22Rv1 (cell line): ENCODE data around the gene NRIP2.

Experiments
- H3K27ac ChIP-seq: fragments of 450-650 bp; 2 replicates; pipeline ENCODE4 v1.5.1; 2017
- ZFX ChIP-seq: fragments of 450-650 bp; IDR thresholded peaks from 2 replicates; pipeline ENCODE4 v1.6.1; 2017; ENCODE audit warnings: antibody characterized with exemption, borderline replicate concordance
- TF ChIP-seq, protein P1 (sequence below): fragments of 450-650 bp; IDR thresholded peaks from 2 replicates; pipeline ENCODE4 v1.5.1; 2017; ENCODE audit warnings: mild to moderate bottlenecking

Gene NRIP2

DNA sequence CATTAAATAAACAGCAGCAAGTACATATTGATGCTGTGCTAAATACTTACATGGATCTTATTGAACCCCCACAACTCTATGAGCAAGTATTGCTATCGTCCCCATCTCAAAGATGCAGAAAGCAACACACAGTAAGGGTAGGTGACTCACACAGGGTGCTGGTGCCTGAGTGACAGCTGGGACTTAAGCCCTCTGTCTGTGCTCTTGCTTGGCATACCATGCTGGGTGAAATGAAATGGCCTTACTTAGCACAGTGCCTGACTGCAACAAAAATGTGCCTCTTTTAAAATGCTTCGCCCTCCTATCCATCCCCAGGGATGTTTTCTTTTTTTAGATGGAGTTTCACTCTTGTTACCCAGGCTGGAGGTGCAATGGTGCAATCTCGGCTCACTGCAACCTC is 21.2 kb upstream of the NRIP2 start:
- TF ChIP-seq, protein P1, sequence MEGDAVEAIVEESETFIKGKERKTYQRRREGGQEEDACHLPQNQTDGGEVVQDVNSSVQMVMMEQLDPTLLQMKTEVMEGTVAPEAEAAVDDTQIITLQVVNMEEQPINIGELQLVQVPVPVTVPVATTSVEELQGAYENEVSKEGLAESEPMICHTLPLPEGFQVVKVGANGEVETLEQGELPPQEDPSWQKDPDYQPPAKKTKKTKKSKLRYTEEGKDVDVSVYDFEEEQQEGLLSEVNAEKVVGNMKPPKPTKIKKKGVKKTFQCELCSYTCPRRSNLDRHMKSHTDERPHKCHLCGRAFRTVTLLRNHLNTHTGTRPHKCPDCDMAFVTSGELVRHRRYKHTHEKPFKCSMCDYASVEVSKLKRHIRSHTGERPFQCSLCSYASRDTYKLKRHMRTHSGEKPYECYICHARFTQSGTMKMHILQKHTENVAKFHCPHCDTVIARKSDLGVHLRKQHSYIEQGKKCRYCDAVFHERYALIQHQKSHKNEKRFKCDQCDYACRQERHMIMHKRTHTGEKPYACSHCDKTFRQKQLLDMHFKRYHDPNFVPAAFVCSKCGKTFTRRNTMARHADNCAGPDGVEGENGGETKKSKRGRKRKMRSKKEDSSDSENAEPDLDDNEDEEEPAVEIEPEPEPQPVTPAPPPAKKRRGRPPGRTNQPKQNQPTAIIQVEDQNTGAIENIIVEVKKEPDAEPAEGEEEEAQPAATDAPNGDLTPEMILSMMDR: no peak
- TF ChIP-seq ZFX: no peak
- no peak overlapping the region for H3K27ac ChIP-seq

DNA sequence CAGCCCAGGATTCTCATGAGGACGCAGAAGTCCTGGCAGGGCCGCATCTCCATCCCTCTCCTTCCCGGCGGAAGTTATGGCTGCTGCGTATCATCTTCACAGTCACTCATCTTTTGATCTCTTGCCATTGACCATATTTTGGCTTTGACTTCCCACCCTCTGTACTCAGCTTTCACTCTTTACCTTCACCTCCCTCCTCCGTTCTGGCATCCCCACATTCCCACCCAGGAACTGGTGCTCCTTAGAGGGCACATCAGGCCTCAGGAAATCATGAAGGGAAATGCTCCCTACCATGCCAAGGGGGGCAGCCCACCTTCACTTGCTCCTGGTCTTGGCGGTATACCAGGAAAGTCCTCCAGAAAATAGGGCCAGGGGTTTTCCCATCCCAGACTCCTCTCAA is 20.7 kb upstream of the NRIP2 start:
- TF ChIP-seq, protein P1: no peak
- TF ChIP-seq ZFX: no peak
- H3K27ac ChIP-seq: no peak overlapping the region

DNA sequence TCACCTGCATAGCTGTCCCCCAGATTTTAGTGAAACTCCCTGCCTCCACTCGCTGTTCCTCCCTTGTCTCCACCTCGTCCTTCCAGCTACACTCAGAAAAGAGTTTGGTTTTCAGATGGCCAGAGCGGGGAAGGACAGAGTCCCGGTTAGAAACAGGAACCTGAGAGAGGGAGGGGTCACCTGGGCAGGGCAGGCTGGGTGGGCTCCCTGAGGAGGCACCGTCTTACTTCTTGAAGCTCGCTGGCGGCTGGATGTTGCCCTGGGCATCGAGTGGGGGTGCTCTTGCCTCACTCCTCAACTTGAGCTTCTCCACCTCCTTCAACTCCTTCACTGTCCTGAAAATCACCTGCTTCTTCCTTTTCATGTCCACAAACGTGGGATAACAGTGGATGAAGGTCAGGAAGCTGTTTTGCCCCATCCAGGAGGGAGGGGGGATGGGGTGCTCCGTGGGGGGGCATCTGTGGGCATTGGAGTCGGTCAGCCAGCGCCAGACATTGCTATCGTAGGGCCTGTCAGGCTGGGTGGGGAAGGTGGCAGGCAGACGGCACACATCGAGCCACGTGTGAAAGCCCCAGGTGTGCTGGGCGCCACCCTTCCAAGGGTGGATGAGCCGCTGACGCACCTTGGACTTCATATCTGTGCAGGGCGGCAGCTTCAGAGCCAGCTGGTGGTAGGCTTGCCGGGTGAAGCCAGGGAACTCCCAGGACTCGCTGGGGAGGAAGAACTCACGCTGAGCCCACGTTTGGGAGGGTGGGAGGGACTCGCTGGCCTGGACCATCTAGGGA is 20.0 kb upstream of the NRIP2 start:
- TF ChIP-seq, protein P1: no peak
- TF ChIP-seq ZFX: no peak
- H3K27ac ChIP-seq: no peak overlapping the region

DNA sequence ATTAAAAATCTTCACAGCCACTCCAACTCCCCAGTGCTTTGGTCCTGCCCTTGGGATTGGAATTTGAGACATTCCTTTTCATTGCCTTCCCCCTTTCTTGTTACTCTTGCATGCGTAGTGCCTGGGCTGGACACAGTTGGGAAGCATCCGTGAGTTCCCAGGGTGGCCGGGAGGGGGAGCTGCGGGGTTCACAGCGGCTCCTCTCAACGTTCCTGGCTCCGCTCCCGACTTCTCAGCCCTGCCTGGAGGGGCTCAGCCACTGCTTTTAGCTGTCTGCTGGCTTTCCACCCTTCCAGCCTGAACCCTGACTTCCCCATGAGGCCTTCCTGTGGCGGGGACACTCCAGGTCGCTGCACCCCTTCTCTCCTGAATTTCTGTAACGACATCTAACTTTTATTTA is 18.8 kb upstream of the NRIP2 start:
- TF ChIP-seq, protein P1: peak; percentile 97
- no peak for TF ChIP-seq ZFX
- H3K27ac ChIP-seq: no peak overlapping the region

DNA sequence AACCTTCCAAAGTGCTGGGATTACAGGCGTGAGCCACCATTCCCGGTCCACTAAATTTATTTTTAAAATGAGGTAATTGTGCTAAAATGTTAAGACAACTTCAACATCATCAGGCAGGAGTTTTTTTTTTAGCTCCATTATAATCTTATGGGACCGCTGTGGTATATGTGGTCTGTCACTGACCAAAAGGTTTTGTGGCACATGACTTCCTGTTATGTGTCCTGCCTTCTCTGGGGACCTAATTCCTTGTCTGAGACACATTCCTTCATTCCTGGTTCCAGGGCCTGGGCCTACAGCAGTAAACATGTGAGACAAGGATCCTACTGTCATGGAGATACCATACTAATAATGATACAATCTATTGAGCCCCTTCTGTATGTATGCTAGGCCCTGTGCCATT is 17.1 kb upstream of the NRIP2 start:
- TF ChIP-seq, protein P1: no peak
- TF ChIP-seq ZFX: no peak

DNA sequence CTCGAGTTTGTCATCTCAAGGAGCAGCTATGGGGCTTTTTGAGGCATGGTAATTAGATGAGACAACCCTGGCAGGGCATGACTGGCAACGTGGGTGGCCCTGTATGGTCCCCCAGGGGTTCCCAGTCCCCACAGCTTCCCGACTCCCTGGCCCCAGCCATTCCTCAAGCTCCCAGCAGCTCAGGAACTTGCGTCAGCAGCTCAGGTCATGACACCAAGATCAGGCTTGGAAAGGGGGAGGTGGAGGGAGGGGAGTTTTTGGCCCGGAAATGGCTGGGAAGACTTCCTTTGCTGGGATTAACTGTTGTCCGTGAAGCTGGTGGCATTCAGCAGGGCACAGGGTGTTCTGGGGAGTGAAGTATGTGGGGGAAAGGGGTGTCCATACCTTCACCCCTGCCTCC is 10.4 kb upstream of the NRIP2 start:
- H3K27ac ChIP-seq: no peak overlapping the region
- TF ChIP-seq ZFX: no peak
- TF ChIP-seq, protein P1: no peak

More for the DNA sequence above, 17.1 kb upstream of the NRIP2 start:
- no peak overlapping the region for H3K27ac ChIP-seq

DNA sequence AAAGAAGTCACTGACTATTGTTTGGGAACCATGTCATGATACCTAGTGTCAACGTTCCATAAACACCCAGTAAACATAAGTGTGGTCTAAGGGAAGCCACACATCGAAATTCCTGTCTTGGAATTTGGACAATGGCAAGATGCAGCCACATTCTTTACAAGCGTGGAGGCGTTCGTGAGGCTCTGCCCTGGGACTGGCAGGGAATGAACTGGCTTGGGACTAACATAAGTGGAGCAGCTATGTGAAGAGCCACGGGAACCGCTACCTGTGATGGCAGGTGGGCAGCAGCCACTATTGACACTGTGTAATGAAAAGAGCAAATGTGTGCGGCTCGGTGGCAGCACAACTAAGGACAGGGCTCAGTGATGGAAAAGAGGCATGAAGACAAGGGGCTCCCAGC is 10.0 kb upstream of the NRIP2 start:
- TF ChIP-seq, protein P1: no peak
- TF ChIP-seq ZFX: no peak

More for the DNA sequence above, 10.0 kb upstream of the NRIP2 start:
- H3K27ac ChIP-seq: no peak overlapping the region
